IPS-20b (cell line): ENCODE measurements around the gene EVPL.
"Not testable (repeated sequence)": the region's sequence is repeated elsewhere in the genome, so short reads cannot be mapped to it uniquely, and the experiment has no call there.

ENCODE experiments used
- H3K27ac ChIP-seq: one replicate; pipeline ENCODE4 v1.5.1; 2013; ENCODE audit warnings: low read length
- H3K27me3 ChIP-seq: 2 replicates; pipeline ENCODE4 v1.6.1; 2013; ENCODE audit warnings: mild to moderate bottlenecking, low read length, inconsistent platforms; ENCODE audit not compliant: insufficient read depth
- H3K36me3 ChIP-seq: 2 replicates; pipeline ENCODE4 v1.6.1; 2013; ENCODE audit warnings: low read depth, mild to moderate bottlenecking, inconsistent platforms, low read length, moderate library complexity; ENCODE audit not compliant: insufficient read depth
- H3K4me1 ChIP-seq: 2 replicates; pipeline ENCODE4 v1.6.1; 2013; ENCODE audit warnings: mild to moderate bottlenecking, control low read depth, inconsistent platforms, low read length, moderate library complexity; ENCODE audit not compliant: insufficient read depth
- H3K4me3 ChIP-seq: 2 replicates; pipeline ENCODE4 v1.5.1; 2013; ENCODE audit warnings: mild to moderate bottlenecking, low read length, inconsistent platforms
- H3K9ac ChIP-seq: 2 replicates; pipeline ENCODE4 v1.6.1; 2013; ENCODE audit warnings: low read depth, mild to moderate bottlenecking, inconsistent platforms, low read length, moderate library complexity
- H3K9me3 ChIP-seq: 2 replicates; pipeline ENCODE4 v1.6.1; 2013; ENCODE audit warnings: mild to moderate bottlenecking, low read depth, low read length, inconsistent platforms; ENCODE audit not compliant: insufficient read depth

The EVPL gene

GRCh38 chr17:75981019-75981615 lies 46.0 kb downstream of the EVPL start:
- no peak overlapping the region; the same call in 1 of the 2 replicates for H3K4me3 ChIP-seq
- H3K36me3 ChIP-seq: no peaks in the 10 kb centered on the region
- H3K4me1 ChIP-seq: peaks cover 29% of the 10 kb centered on the region
- no peaks in the 10 kb centered on the region for H3K9me3 ChIP-seq
- no peaks in the 10 kb centered on the region for H3K27me3 ChIP-seq
- H3K9ac ChIP-seq: peak overlapping the region; percentile 94; the same call in 1 of the 2 replicates
- H3K27ac ChIP-seq: no peak overlapping the region

DNA sequence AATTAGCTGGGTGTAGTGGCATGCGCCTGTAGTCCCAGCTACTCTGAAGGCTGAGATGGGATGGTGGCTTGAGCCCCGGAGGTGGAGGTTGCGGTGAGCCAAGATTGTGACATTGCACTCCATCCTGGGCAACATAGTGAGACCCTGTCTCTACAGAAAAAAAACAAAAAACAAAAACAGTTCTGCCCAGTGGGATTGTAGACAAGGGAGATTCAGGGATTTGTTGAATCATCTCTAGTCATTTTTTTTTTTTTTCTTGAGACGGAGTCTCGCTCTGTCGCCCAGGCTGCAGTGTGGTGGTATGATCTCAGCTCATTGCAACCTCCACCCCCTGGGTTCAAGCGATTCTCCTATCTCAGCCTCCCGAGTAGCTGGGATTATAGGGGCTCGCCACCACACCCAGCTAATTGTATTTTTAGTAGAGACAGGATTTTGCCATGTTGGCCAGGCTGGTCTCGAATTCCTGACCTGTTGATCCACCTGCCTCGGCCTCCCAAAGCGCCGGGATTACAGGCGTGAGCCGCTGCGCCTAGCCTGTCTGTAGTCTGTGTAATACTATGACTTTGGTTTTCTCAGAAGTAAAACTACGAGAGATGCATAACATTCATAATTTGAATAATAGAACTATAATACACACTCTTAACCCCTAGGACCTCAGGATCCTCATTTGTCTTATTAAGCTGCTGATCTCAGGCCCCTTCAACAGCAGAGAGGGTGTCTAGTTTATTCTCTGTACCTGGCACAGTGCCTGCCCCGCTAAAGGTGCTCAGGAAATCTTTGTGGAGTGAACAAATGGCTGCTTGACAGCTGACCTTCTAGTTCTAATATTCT lies 46.7 kb downstream of the EVPL start:
- Histone ChIP-seq H3K4me1 (peaks cover 29% of the 10 kb centered on the region), H3K27ac (peak overlapping the region; percentile 64), H3K9ac (peak overlapping the region; percentile 94; the same call in 1 of the 2 replicates), H3K9me3 (no peaks in the 10 kb centered on the region), H3K4me3 (peak overlapping the region; percentile 94), H3K27me3 (no peaks in the 10 kb centered on the region), H3K36me3 (no peaks in the 10 kb centered on the region)

GRCh38 chr17:75979705-75980187 lies 47.4 kb downstream of the EVPL start:
- Histone ChIP-seq H3K27me3 (no peaks in the 10 kb centered on the region), H3K4me3 (peak overlapping the region; percentile 94), H3K9me3 (no peaks in the 10 kb centered on the region), H3K4me1 (peaks cover 28% of the 10 kb centered on the region), H3K27ac (peak overlapping the region; percentile 64), H3K36me3 (no peaks in the 10 kb centered on the region), H3K9ac (peak overlapping the region; percentile 94; the same call in 1 of the 2 replicates)

DNA sequence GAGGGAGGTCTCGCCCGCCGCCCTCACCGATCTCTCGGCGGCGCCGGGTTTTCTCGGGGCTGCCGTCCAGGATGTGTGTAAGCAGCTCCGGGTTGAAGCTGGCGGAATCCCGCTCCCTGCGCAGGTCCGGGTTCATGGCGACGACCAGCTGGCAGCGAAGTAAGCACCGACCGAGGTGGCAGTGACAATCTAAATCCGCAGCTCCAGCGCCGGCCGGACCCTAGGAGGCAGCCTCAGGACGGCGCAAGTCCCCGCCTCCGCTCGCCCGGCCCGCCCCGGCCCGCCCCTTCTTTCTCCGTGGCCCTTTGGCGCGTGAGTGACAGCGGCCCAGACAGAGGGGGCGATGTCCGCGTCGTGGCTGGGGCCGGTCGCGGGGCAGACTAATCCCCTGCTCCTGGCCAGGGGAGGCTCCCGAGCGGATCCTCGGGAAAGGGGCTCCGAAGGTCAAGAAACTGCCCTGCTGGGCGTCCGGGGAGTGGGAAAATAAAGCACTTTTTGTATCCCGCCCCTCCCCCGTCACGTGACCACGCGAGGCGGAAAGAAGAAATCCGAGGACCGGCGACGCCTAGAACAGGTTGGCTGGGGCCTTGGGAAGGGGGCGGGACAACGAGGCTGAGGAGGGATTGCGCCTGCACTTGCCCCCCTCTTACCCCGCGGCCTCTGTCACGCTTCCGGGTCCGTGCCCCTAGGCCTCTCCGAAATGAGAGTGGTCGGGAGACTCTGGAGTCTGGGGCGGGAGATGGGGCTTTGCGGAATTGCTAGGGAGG lies 48.0 kb downstream of the EVPL start, which contains the start of the genes ACOX1 and TEN1:
TSS of gene ACOX1 (minus strand) at position 229 of the 767 bp plus-strand sequence. CDS start at position 136, 93 bp downstream.
TSS of gene TEN1 (plus strand) at position 303 of the 767 bp plus-strand sequence. CDS start 6,953 bp downstream, outside the sequence.
- Histone ChIP-seq H3K9ac (peak within 1 kb of the TSS; percentile 94), H3K36me3 (peaks cover 5% of the 10 kb centered on the region), H3K4me3 (peak within 1 kb of the TSS; percentile 94), H3K27ac (peak within 1 kb of the TSS; percentile 64), H3K4me1 (peaks cover 21% of the 10 kb centered on the region; the same call in 1 of the 2 replicates), H3K9me3 (no peaks in the 10 kb centered on the region), H3K27me3 (no peaks in the 10 kb centered on the region)

DNA sequence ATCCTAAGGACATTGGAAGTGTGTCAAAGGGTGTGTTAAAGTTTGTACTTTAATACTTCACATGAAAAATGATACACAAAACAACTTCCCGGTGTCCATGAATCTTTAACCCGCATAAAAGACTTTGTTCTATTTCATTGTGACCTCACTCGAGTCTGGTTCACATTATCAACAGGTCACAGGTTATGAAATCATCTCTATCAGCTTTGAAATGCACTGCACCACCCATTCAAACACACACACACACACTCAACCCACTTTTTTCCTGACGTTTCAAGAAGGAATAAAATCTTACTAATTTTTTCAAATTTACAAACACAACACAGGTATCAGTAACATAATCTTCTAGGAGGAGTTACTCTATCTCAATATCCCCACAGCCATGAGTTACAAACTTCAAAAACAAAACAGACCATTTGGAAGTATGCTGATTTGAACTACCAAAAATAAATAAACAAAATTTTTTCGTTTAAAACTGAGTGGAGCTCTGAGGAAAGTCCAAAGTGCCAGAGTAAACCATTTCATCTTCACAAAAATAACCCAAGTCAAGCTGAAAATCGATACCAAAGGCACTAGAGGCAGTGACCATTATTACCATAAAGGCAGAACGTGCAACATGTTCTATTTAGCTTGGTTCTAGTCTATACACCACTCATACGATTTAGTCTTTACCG lies 50.8 kb downstream of the EVPL start:
- Histone ChIP-seq H3K27me3 (no peaks in the 10 kb centered on the region), H3K4me3 (no peak overlapping the region), H3K36me3 (peaks cover 15% of the 10 kb centered on the region), H3K9me3 (no peaks in the 10 kb centered on the region), H3K27ac (no peak overlapping the region), H3K9ac (no peak overlapping the region; the same call in 1 of the 2 replicates), H3K4me1 (peaks cover 7% of the 10 kb centered on the region; the same call in 1 of the 2 replicates)

DNA sequence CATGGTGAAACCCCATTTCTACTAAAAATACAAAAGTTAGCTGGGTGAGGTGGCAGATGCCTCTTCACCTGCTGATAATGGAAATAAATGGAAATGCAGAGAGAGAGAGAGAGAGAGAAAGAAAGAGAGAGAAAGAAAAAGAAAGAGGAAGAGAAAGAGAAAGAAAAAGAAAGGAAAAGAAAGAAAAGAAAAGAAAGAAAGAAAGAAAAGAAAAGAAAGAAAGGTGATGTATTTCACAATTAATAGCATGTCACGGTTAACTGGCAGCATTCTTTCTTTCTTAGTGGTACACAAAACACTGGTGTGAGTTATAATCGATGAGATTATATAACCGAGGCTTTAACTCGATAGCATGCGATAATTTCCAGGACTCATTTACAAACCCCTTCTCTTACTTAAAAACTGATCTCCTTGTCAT lies 51.3 kb downstream of the EVPL start:
- H3K9me3 ChIP-seq: no peaks in the 10 kb centered on the region
- H3K9ac ChIP-seq: no peak overlapping the region
- no peak overlapping the region for H3K4me3 ChIP-seq
- no peak overlapping the region for H3K27ac ChIP-seq
- H3K27me3 ChIP-seq: no peaks in the 10 kb centered on the region
- H3K4me1 ChIP-seq: peaks cover 3% of the 10 kb centered on the region; the same call in 1 of the 2 replicates
- peaks cover 15% of the 10 kb centered on the region for H3K36me3 ChIP-seq

GRCh38 chr17:75975187-75975586 lies 51.9 kb downstream of the EVPL start:
- not testable (repeated sequence) for H3K4me3 ChIP-seq, H3K9ac ChIP-seq, H3K4me1 ChIP-seq, H3K9me3 ChIP-seq, H3K27me3 ChIP-seq, H3K27ac ChIP-seq
- peaks cover 17% of the 10 kb centered on the region for H3K36me3 ChIP-seq

GRCh38 chr17:75970626-75971025 lies 56.5 kb downstream of the EVPL start:
- peaks cover 19% of the 10 kb centered on the region for H3K36me3 ChIP-seq
- H3K27me3 ChIP-seq: no peaks in the 10 kb centered on the region
- H3K9me3 ChIP-seq: no peaks in the 10 kb centered on the region
- no peak overlapping the region for H3K4me3 ChIP-seq
- no peak overlapping the region for H3K27ac ChIP-seq
- H3K9ac ChIP-seq: no peak overlapping the region
- H3K4me1 ChIP-seq: no peaks in the 10 kb centered on the region

- Histone ChIP-seq H3K36me3 (peaks cover 19% of the 10 kb centered on the region), H3K4me1 (no peaks in the 10 kb centered on the region), H3K27me3 (no peaks in the 10 kb centered on the region), H3K9me3 (no peaks in the 10 kb centered on the region), H3K4me3 (no peak overlapping the region), H3K27ac (no peak overlapping the region), H3K9ac (no peak overlapping the region)
Observed at GRCh38 chr17:75970011-75970523, 57.0 kb downstream of the EVPL start.

DNA sequence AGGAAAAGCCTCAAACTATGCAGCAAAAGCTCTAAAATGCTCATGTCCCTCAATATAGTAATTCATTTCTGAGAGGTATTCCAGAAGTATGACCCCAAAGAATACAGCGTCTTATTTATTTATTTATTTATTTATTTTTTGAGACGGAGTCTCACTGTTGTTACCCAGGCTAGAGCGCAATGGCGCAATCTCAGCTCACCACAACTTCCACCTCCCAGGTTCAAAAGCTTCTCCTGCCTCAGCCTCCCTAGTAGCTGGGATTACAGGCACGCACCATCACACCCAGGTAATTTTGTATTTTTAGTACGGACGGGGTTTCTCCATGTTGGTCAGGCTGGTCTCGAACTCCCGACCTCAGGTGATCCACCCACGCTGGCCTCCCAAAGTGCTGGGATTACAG lies 58.1 kb downstream of the EVPL start:
- H3K9ac ChIP-seq, H3K4me1 ChIP-seq, H3K4me3 ChIP-seq, H3K27ac ChIP-seq, H3K27me3 ChIP-seq, H3K9me3 ChIP-seq: not testable (repeated sequence)
- peaks cover 14% of the 10 kb centered on the region for H3K36me3 ChIP-seq
